IMR-90 (cell line): ENCODE results near the gene VARS2. TPM values are rescaled to one million over a fixed set of nuclear protein-coding genes. Genes with fewer than 3 reads are reported as not detected.

Experiments
- ATAC-seq: fragments of 200-7000 bp; cut with Tn5 transposase; 2 replicates; pipeline ENCODE4 v1.9.1; 2020; ENCODE audit warnings: low read depth, mild to moderate bottlenecking, moderate library complexity
- BruUV-seq: library from RNA; stranded (reverse); fragments of 400-500 nt; replicated peaks from 2 replicates; lab custom pipeline; 2021; lab: Mats Ljungman, UMichigan
- CTCF ChIA-PET: fragments of 300-600 bp; formaldehyde crosslinking; extraction: SDS; loops from one replicate; lab custom pipeline; 2021; ENCODE audit warnings: antibody characterized with exemption; lab: Yijun Ruan, JAX
- POLR2A ChIA-PET: fragments of 300-600 bp; sonication (Branson Sonifier 250); formaldehyde crosslinking; loops from one replicate; lab custom pipeline; 2022; ENCODE audit warnings: antibody characterized with exemption; ENCODE audit not compliant: unreplicated experiment; lab: Charles Lee
- DNase-seq: peaks from one replicate; pipeline ENCODE4 v3.0.0; 2013
- H2AFZ ChIP-seq: replicated peaks from 2 replicates; pipeline ENCODE3; 2013; ENCODE audit warnings: low read length, mild to moderate bottlenecking; ENCODE audit not compliant: poor library complexity
- H2AK5ac ChIP-seq: 2 replicates; pipeline ENCODE4 v1.6.1; 2013; ENCODE audit warnings: low read depth, low read length, inconsistent platforms
- H2AK9ac ChIP-seq: replicated peaks from 2 replicates; pipeline ENCODE3; 2013; ENCODE audit warnings: mild to moderate bottlenecking, low read depth, low read length, moderate library complexity; ENCODE audit not compliant: poor library complexity
- H2BK120ac ChIP-seq: 2 replicates; pipeline ENCODE4 v1.6.1; 2013; ENCODE audit warnings: low read depth, low read length, inconsistent platforms
- H2BK15ac ChIP-seq: 3 replicates; pipeline ENCODE4 v1.6.1; 2013; ENCODE audit warnings: low read depth, low read length, inconsistent platforms
- H2BK20ac ChIP-seq: 2 replicates; pipeline ENCODE4 v1.6.1; 2013; ENCODE audit warnings: low read depth, mild to moderate bottlenecking, inconsistent platforms, low read length, moderate library complexity
- H2BK5ac ChIP-seq: 2 replicates; pipeline ENCODE4 v1.6.1; 2013; ENCODE audit warnings: mild to moderate bottlenecking, low read depth, low read length, inconsistent platforms; ENCODE audit not compliant: poor library complexity, severe bottlenecking
- H3K14ac ChIP-seq: replicated peaks from 2 replicates; pipeline ENCODE4 v1.6.1; 2013; ENCODE audit warnings: low read depth, low read length, inconsistent platforms
- H3K18ac ChIP-seq: 2 replicates; pipeline ENCODE4 v1.6.1; 2013; ENCODE audit warnings: low read depth, low read length, control low read depth
- H3K23ac ChIP-seq: 2 replicates; pipeline ENCODE4 v1.6.1; 2013; ENCODE audit warnings: low read depth, low read length, inconsistent platforms
- H3K27ac ChIP-seq: 2 replicates; pipeline ENCODE4 v1.5.1; 2013; ENCODE audit warnings: mild to moderate bottlenecking, control low read depth, low read length; ENCODE audit not compliant: insufficient read depth
- H3K27me3 ChIP-seq: 2 replicates; pipeline ENCODE4 v1.6.1; 2013; ENCODE audit warnings: low read length; ENCODE audit not compliant: control insufficient read depth, insufficient read depth
- H3K36me3 ChIP-seq: 2 replicates; pipeline ENCODE4 v1.6.1; 2013; ENCODE audit warnings: low read length, mixed read lengths; ENCODE audit not compliant: control insufficient read depth, insufficient read depth
- H3K4ac ChIP-seq: 2 replicates; pipeline ENCODE4 v1.6.1; 2013; ENCODE audit warnings: low read depth, low read length, inconsistent platforms
- H3K4me1 ChIP-seq: 2 replicates; pipeline ENCODE4 v1.6.1; 2013; ENCODE audit warnings: low read length, mixed read lengths; ENCODE audit not compliant: control insufficient read depth, insufficient read depth
- H3K4me2 ChIP-seq: 2 replicates; pipeline ENCODE4 v1.6.1; 2013; ENCODE audit warnings: low read depth, mild to moderate bottlenecking, control low read depth, low read length, moderate library complexity
- H3K4me3 ChIP-seq: 2 replicates; pipeline ENCODE4 v1.5.1; 2013; ENCODE audit warnings: low read depth, mild to moderate bottlenecking, control low read depth, low read length, moderate library complexity; ENCODE audit not compliant: insufficient read depth
- H3K56ac ChIP-seq: 2 replicates; pipeline ENCODE4 v1.6.1; 2013; ENCODE audit warnings: low read length, inconsistent platforms; ENCODE audit not compliant: insufficient read depth; ENCODE audit errors: extremely low read depth
- H3K79me1 ChIP-seq, 2 experiments: 2 replicates each; pipeline ENCODE4 v1.6.1; 2013; ENCODE audit warnings: low read length in 2 of 2, inconsistent platforms in 1 of 2, low read depth in 1 of 2
- H3K9ac ChIP-seq: 2 replicates; pipeline ENCODE4 v1.6.1; 2013; ENCODE audit warnings: low read depth, low read length, control low read depth
- H3K9me1 ChIP-seq: 2 replicates; pipeline ENCODE4 v1.6.1; 2013; ENCODE audit warnings: low read length, inconsistent platforms; ENCODE audit not compliant: insufficient read depth
- H3K9me3 ChIP-seq: 2 replicates; pipeline ENCODE4 v1.6.1; 2013; ENCODE audit warnings: low read length; ENCODE audit not compliant: control insufficient read depth, insufficient read depth
- H4K20me1 ChIP-seq: 2 replicates; pipeline ENCODE4 v1.6.1; 2013; ENCODE audit warnings: low read length, inconsistent platforms; ENCODE audit not compliant: insufficient read depth
- H4K5ac ChIP-seq: 2 replicates; pipeline ENCODE4 v1.6.1; 2013; ENCODE audit warnings: mild to moderate bottlenecking, low read depth, low read length, control low read depth
- H4K8ac ChIP-seq, 2 experiments: 2 replicates each; pipeline ENCODE4 v1.6.1; 2013; ENCODE audit warnings: low read depth in 2 of 2, low read length in 2 of 2, control low read depth in 1 of 2, inconsistent platforms in 1 of 2
- H4K91ac ChIP-seq: 2 replicates; pipeline ENCODE4 v1.6.1; 2013; ENCODE audit warnings: low read depth, low read length, inconsistent platforms; ENCODE audit not compliant: insufficient read depth
- BHLHE40 ChIP-seq: fragments of 150-350 bp; IDR thresholded peaks from 2 replicates; pipeline ENCODE4 v1.6.1; 2016; ENCODE audit warnings: mild to moderate bottlenecking, low read depth, low read length
- MAFK ChIP-seq: IDR thresholded peaks from 2 replicates; pipeline ENCODE4 v1.6.1; 2012; ENCODE audit warnings: low read depth, low read length, improper control_type of control experiment
- POLR2A ChIP-seq: IDR thresholded peaks from 2 replicates; pipeline ENCODE4 v1.6.1; 2012; ENCODE audit warnings: mild to moderate bottlenecking, low read depth, low read length
- RFX5 ChIP-seq: IDR thresholded peaks from 2 replicates; pipeline ENCODE4 v1.8.0; 2012; ENCODE audit warnings: low read depth, mild to moderate bottlenecking, low read length, moderate library complexity
- WGBS, 2 experiments: methylation state at CpG; one replicate each; pipeline versions ENCODE4 v1.1.5 to v1.1.7; 2013; ENCODE audit warnings: missing lambda C conversion rate in 2 of 2; ENCODE audit not compliant: insufficient read length in 1 of 2; ENCODE audit errors: extremely low coverage in 2 of 2; 5-methylcytosine and 5-hydroxymethylcytosine counted together
- dilution Hi-C: fragments of 300-500 bp; cut with HindIII; formaldehyde crosslinking; loops from one replicate; pipeline ENCODE4 v1.14.3; 2018; ENCODE audit warnings: low sequenced_read_pairs; ENCODE audit not compliant: unreplicated experiment
- in situ Hi-C: fragments of 300-500 bp; cut with MboI; formaldehyde crosslinking; loops from 3 replicates; pipeline ENCODE4 v1.14.3; 2019; ENCODE audit warnings: low sequenced_read_pairs, inconsistent platforms, mixed read lengths
- intact Hi-C: fragments of 100-400 bp; cut with micrococcal nuclease; formaldehyde crosslinking; loops from 2 replicates; pipeline ENCODE4 v1.10.0; 2022
- polyA plus RNA-seq, 3 experiments: library from polyadenylated mRNA; depleted of rRNA; stranded (reverse); fragments of >200 nt; gene quantifications; 2 replicates each; pipeline ENCODE4 v1.2.3, GENCODE V29; 2012; ENCODE audit warnings: low replicate concordance in 1 of 3
- total RNA-seq: library from RNA; depleted of rRNA; stranded (reverse); fragments of >200 nt; gene quantifications from 2 replicates; pipeline ENCODE4 v1.2.3, GENCODE V29; 2012

VARS2 gene
- total and polyA plus RNA-seq, 2 of the 4 experiments (the other 2 are of a cell fraction), result 7.2 to 14.0 TPM

DNA sequence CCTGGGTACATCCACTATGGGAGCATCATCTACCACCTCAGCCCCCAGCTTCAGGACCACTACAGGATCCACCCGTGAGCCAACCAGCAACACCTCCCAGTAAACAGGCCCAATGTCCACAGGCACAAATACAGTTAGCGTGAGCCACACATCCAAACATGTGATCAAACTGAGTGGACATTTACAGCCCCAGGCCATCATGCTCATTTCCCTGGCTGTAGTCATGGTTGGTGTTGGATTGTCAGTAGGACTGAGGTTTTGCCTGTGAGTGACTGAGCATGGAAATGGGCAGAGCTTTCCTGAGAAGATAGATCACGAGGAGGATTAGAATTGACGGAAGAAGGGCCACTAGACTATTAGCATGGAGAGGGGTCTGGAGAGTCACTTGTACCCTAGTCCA lies 58.8 kb downstream of the VARS2 start:
- DNase-seq (no peak), ATAC-seq (no peak)
- H2BK20ac ChIP-seq, result no peak overlapping the region
- no peak overlapping the region for H4K5ac ChIP-seq
- no peak overlapping the region for H2AK5ac ChIP-seq
- H4K91ac ChIP-seq, result no peak overlapping the region
- POLR2A ChIA-PET, result no interaction called here
- H2BK120ac ChIP-seq, result no peak overlapping the region
- dilution Hi-C loops (no loop called here), in situ Hi-C loops (no loop called here), intact Hi-C loops (no loop called here)
- BruUV-seq, result no TSS peak
- H4K8ac ChIP-seq, result no peak overlapping the region
- peak overlapping the region; percentile 5 for H2AK9ac ChIP-seq
- H3K14ac ChIP-seq, result no peak overlapping the region
- H3K36me3 ChIP-seq, result no peaks in the 10 kb centered on the region
- H3K79me1 ChIP-seq, result no peaks in the 10 kb centered on the region
- CTCF ChIA-PET, result no interaction called here
- no peak overlapping the region for H2BK5ac ChIP-seq
- no peak overlapping the region for H3K23ac ChIP-seq
- no peak overlapping the region for H3K56ac ChIP-seq
- no peaks in the 10 kb centered on the region for H4K20me1 ChIP-seq
- no CpG with 5 or more reads among the region's 4 CpGs for WGBS, 2 experiments
- no peak overlapping the region for H2AFZ ChIP-seq
- H3K27me3 ChIP-seq, result peaks cover 19% of the 10 kb centered on the region
- no peaks in the 10 kb centered on the region for H3K9me3 ChIP-seq
- no peak overlapping the region for H3K4ac ChIP-seq
- H3K4me1 ChIP-seq, result no peaks in the 10 kb centered on the region
- H3K27ac ChIP-seq, result no peak overlapping the region
- H3K4me3 ChIP-seq, result no peak overlapping the region
- H2BK15ac ChIP-seq, result no peak overlapping the region
- no peak overlapping the region for H3K18ac ChIP-seq
- no peak overlapping the region for H3K4me2 ChIP-seq
- no peak overlapping the region for H3K9ac ChIP-seq
- TF ChIP-seq RFX5 (no peak), POLR2A (no peak), BHLHE40 (no peak), MAFK (no peak)
- no peaks in the 10 kb centered on the region for H3K9me1 ChIP-seq
